NOMO-1 treated with dmso at 0.1 percent for 144 hours (cell line): ENCODE measurements around the gene NHLH1.

ENCODE experiments used
- DNase-seq: peaks from one replicate; lab custom pipeline; 2025; ENCODE audit not compliant: unreplicated experiment; lab: John Stamatoyannopoulos, UW

NHLH1 gene

GRCh38 chr1:160366731-160367515 lies at the start of gene NHLH1:
Gene NHLH1 (plus strand): TSS chr1:160367071. CDS start chr1:160370732, 3,661 bp downstream.
- no peak for DNase-seq

- DNase-seq, result no peak
These were observed 44.0 kb upstream of the NHLH1 start for GRCh38 chr1:160322831-160323230.

- DNase-seq, result no peak
These were observed 41.6 kb upstream of the NHLH1 start for GRCh38 chr1:160325252-160325651.

GRCh38 chr1:160326418-160326817 lies 40.5 kb upstream of the NHLH1 start:
- no peak for DNase-seq

- no peak for DNase-seq
These were observed 38.7 kb upstream of the NHLH1 start for GRCh38 chr1:160328184-160328583.

GRCh38 chr1:160330119-160330518 lies 36.8 kb upstream of the NHLH1 start:
- no peak for DNase-seq

GRCh38 chr1:160332516-160332915 lies 34.4 kb upstream of the NHLH1 start:
- DNase-seq, result no peak

- DNase-seq, result peak; percentile 59
These were observed 28.3 kb upstream of the NHLH1 start for GRCh38 chr1:160338580-160338979.

GRCh38 chr1:160340146-160340545 lies 26.7 kb upstream of the NHLH1 start:
- DNase-seq, result no peak

GRCh38 chr1:160340866-160341265 lies 26.0 kb upstream of the NHLH1 start:
- no peak for DNase-seq

GRCh38 chr1:160342526-160342925 lies 24.3 kb upstream of the NHLH1 start:
- DNase-seq, result no peak

- DNase-seq, result peak; percentile 94
These were observed 23.7 kb upstream of the NHLH1 start, which contains the start of the genes COPA and NCSTN for GRCh38 chr1:160342953-160343869. Gene COPA (minus strand): TSS chr1:160343250. CDS start chr1:160343170, 80 bp downstream. Gene NCSTN (plus strand): TSS chr1:160343383. CDS start chr1:160343397, 14 bp downstream.

- DNase-seq, result no peak
These were observed 22.6 kb upstream of the NHLH1 start for GRCh38 chr1:160344241-160344640.

GRCh38 chr1:160344936-160345335 lies 21.9 kb upstream of the NHLH1 start:
- DNase-seq, result no peak

- DNase-seq, result peak; percentile 9
These were observed 20.4 kb upstream of the NHLH1 start for GRCh38 chr1:160346463-160346862.

GRCh38 chr1:160346958-160347357 lies 19.9 kb upstream of the NHLH1 start:
- peak; percentile 80 for DNase-seq

- no peak for DNase-seq
These were observed 15.2 kb upstream of the NHLH1 start for GRCh38 chr1:160351629-160352028.

- DNase-seq, result no peak
These were observed 14.3 kb upstream of the NHLH1 start for GRCh38 chr1:160352555-160352954.

GRCh38 chr1:160353223-160353622 lies 13.6 kb upstream of the NHLH1 start:
- no peak for DNase-seq

- no peak for DNase-seq
These were observed 12.4 kb upstream of the NHLH1 start for GRCh38 chr1:160354388-160354985.

- DNase-seq, result no peak
These were observed 9.4 kb upstream of the NHLH1 start for GRCh38 chr1:160357286-160358002.
